ENCODE data around the gene TAOK1.

DNA sequence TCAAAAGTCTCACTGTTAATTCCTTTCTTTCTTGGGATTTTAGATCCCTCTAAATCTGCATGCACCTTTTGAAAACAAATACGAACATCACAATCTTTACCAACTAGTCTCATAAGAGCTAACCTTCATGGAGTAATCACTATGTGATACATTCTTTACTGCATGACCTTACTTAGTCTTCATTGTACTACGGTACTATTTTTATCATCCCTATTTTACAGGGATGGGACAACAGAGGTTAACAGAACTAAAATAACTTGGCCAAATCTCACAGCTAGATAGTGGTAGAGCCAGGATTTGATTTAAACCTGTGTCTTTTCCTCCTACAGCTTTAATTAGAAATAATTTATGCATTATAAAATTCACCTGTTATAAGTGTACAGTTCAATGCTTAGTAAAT is 32.9 kb upstream of the TAOK1 start:
- TF ChIP-seq CTCF (IDR thresholded peaks at IDR 0.05; ENCODE audit: insufficient read depth, low read depth, low read length) = no peak
- TF ChIP-seq EZH2 (IDR thresholded peaks at IDR 0.05; ENCODE audit: insufficient read depth, low read length) = no peak

All from astrocyte (in vitro differentiated cells and primary cell).